Spleen (tissue), 7 donors: Measurements from ENCODE around the gene IPMK.

Source experiments
- CTCF ChIP-seq, 11 experiments: fragments of 200-600 bp in 7 of 11; fragments of 450-650 bp in 4 of 11; sonication (generic) in 4 of 11; IDR thresholded peaks in 8 of 11; conservative IDR thresholded peaks in 3 of 11; 1 replicate in 7 of 11; 2 replicates in 4 of 11; pipeline versions ENCODE4 v1.4.0 to v1.8.0; 2016 to 2021; ENCODE audit warnings: antibody characterized with exemption in 11 of 11, inconsistent platforms in 4 of 11, mild to moderate bottlenecking in 1 of 11
- POLR2AphosphoS5 ChIP-seq, 3 donors: sonication (generic); formaldehyde crosslinking; IDR thresholded peaks; one replicate each; pipeline ENCODE4 v1.5.1; 2017; ENCODE audit warnings: antibody characterized with exemption in 3 of 3
- donor health status: DM: no; HTN: no; CAD: no; lungs with moderate emphysema.
- donor health status: DM: no; HTN: no; CAD: no.
- donor health status: DM: no; HTN: no; CAD: no.

DNA sequence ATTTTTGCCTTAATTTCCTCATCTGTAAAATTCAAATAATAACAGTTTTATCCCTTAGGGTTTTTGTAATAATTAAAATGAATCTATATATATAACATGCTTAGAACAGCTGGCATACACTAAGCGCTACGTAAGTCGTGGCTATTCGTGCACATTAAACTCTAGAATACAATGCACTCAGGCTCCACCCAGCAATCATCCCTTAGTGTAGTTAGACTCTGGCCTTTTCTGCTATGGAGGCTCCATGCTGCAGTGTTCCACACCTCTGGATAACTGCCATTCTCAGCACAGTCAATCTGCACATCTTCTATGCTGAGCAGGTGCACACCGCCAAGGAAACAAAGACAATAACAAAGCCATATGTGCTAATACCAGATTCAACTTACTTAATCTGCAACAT lies 92.9 kb downstream of the IPMK start:
- TF ChIP-seq POLR2AphosphoS5 (IDR thresholded peaks at IDR 0.05) (no peak), CTCF (IDR thresholded peaks at IDR 0.05 in 8 of 11, conservative IDR thresholded peaks at IDR 0.05 in 3 of 11) (no peak)
